CD4-positive, alpha-beta T cell treated with Interleukin-10 for 1 hour (primary cell): ENCODE results near the gene PTCH2.

ENCODE experiments used
- DNase-seq: peaks from one replicate; pipeline ENCODE4 v3.0.0-alpha.2; 2020

PTCH2 gene

DNA sequence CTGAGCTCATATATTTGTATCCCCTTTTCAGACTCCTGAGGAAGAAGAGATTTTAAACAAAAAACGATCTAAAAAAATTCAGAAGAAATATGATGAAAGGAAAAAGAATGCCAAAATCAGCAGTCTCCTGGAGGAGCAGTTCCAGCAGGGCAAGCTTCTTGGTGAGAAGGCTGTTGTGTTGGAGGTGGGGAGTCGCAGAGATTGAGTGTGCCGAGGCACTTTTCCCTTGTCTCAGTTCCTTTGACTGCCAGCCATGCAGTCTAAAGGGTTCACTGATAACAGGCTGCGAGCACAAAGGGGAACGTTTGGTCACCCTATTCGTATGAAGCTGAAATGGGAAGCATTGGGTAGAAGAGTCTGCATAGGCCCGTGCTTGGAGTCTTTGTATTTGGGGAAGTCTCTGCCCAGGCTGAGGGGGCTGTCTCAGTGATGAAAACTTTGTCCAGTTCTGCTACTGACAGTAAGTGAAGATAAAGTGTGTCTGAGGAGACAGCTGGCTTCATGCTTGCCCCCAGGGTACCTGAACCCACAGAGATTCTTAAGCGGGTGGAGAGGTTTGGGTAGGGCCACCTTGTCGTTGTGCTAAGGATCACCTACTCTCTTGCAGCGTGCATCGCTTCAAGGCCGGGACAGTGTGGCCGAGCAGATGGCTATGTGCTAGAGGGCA, 65.0 kb downstream of the PTCH2 start:
- DNase-seq = no peak

- DNase-seq = no peak
Measured at GRCh38 chr1:44777547-44777946, 65.5 kb downstream of the PTCH2 start.

GRCh38 chr1:44776730-44777068, 66.4 kb downstream of the PTCH2 start:
- DNase-seq = no peak

DNA sequence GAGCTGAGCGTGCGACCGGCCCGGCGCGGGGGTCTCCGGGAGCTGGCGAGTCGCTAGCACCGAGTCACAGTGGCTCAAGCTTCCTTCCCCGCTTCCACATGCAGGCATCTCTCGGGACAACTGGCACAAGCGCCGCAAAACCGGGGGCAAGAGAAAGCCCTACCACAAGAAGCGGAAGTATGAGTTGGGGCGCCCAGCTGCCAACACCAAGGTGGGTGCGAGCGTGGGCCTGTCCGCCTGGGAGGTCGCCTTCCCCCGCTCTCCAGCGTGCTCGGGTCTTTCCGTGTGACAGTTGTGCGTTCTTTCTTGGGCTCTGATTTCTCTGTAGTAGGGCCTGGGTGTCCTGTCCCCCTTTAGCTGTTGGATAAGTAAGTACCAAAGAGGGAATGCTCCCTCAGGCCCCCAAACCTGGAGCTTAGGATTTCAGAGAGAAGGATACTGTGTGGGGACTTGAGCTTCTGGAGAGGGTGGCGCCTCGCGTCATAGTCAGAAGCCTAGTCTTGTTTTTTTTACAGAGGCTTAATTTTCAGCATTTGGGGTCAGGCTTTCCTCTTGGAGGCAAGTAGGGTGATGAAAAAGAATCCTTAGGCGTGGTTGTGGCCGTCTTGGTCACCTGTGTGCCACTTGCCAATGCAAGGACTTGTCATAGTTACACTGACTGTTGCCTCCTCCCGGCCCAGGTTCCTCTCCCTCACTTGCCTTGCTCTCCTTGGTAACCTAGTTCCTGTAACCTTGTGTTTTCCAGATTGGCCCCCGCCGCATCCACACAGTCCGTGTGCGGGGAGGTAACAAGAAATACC, 66.9 kb downstream of the PTCH2 start:
- peak; percentile 38 for DNase-seq

- peak; percentile 92 for DNase-seq
Measured at GRCh38 chr1:44775078-44775929, 67.7 kb downstream of the PTCH2 start, which contains the start of gene RPS8. RPS8 (plus strand) TSS chr1:44775540; CDS start chr1:44775597, 57 bp downstream.
